Measurements from ENCODE around the gene ZNF836. TPM values are rescaled to one million over a fixed set of nuclear protein-coding genes. Genes with fewer than 3 reads are reported as not detected.

The ZNF836 gene
- total and polyA plus RNA-seq, 5 donors from 2014 or later: 3.0 to 22.4 (median 9.3) TPM

- H3K36me3 Mint-ChIP-seq: peaks cover 50% of the 10 kb centered on the region
- H3K4me3 ChIP-seq (ENCODE audit: low read depth, low read length): no peak overlapping the region
- ATAC-seq (ENCODE audit: low read depth in 2 of 2): no peak
- H3K9me3 Mint-ChIP-seq: peaks cover 0 to 93% (median 62%) of the 10 kb centered on the region in 7 donors
- no peaks in the 10 kb centered on the region for H3K27me3 ChIP-seq (ENCODE audit: control insufficient read depth, insufficient read depth, low read length)
- peaks cover 95 to 97% of the 10 kb centered on the region in 2 experiments for H3K9me3 ChIP-seq (ENCODE audit: control insufficient read depth in 2 of 2, low read length in 2 of 2)
- no peaks in the 10 kb centered on the region for H3K4me1 ChIP-seq (ENCODE audit: control insufficient read depth, insufficient read depth, low read length, poor library complexity, severe bottlenecking)
- no peak for DNase-seq
- no peak overlapping the region for H3K4me3 Mint-ChIP-seq
- H3K4me1 Mint-ChIP-seq: peaks cover 0 to 5% (median 0%) of the 10 kb centered on the region in 4 donors
- no peak overlapping the region for H3K27ac ChIP-seq (ENCODE audit: insufficient read depth, low read length, poor library complexity, severe bottlenecking)
- peaks cover 38% of the 10 kb centered on the region for H3K36me3 ChIP-seq (ENCODE audit: control insufficient read depth, insufficient read depth, low read length)
- H3K27me3 Mint-ChIP-seq: no peaks in the 10 kb centered on the region
- H3K27ac Mint-ChIP-seq: no peak overlapping the region
Observed at GRCh38 chr19:52115526-52116053, 55.8 kb downstream of the ZNF836 start.

GRCh38 chr19:52114691-52115090, 56.7 kb downstream of the ZNF836 start:
- Histone ChIP-seq H3K4me3 (ENCODE audit: low read depth, low read length) (no peak overlapping the region), H3K27me3 (ENCODE audit: control insufficient read depth, insufficient read depth, low read length) (no peaks in the 10 kb centered on the region), H3K9me3 (ENCODE audit: control insufficient read depth in 2 of 2, low read length in 2 of 2) (peaks cover 93 to 97% of the 10 kb centered on the region in 2 experiments), H3K27ac (ENCODE audit: insufficient read depth, low read length, poor library complexity, severe bottlenecking) (no peak overlapping the region), H3K36me3 (ENCODE audit: control insufficient read depth, insufficient read depth, low read length) (peaks cover 29% of the 10 kb centered on the region), H3K4me1 (ENCODE audit: control insufficient read depth, insufficient read depth, low read length, poor library complexity, severe bottlenecking) (no peaks in the 10 kb centered on the region)
- Mint-ChIP-seq H3K4me1 (no peaks in the 10 kb centered on the region), H3K4me3 (no peak overlapping the region), H3K36me3 (peaks cover 41% of the 10 kb centered on the region), H3K9me3 (peaks cover 0 to 93% (median 59%) of the 10 kb centered on the region in 7 donors), H3K27me3 (no peaks in the 10 kb centered on the region), H3K27ac (no peak overlapping the region)
- no peak for DNase-seq
- no peak for ATAC-seq (ENCODE audit: low read depth in 2 of 2)

GRCh38 chr19:52112624-52113023, 58.8 kb downstream of the ZNF836 start:
- H3K36me3 Mint-ChIP-seq: peaks cover 23% of the 10 kb centered on the region
- no peak overlapping the region for H3K4me3 Mint-ChIP-seq
- no peaks in the 10 kb centered on the region for H3K27me3 Mint-ChIP-seq
- H3K4me3 ChIP-seq (ENCODE audit: low read depth, low read length): no peak overlapping the region
- H3K36me3 ChIP-seq (ENCODE audit: control insufficient read depth, insufficient read depth, low read length): peaks cover 12% of the 10 kb centered on the region
- DNase-seq (no peak), ATAC-seq (ENCODE audit: low read depth in 2 of 2) (no peak)
- no peaks in the 10 kb centered on the region for H3K4me1 Mint-ChIP-seq
- H3K9me3 Mint-ChIP-seq: peaks cover 0 to 91% (median 43%) of the 10 kb centered on the region in 7 donors
- no peak overlapping the region for H3K27ac ChIP-seq (ENCODE audit: insufficient read depth, low read length, poor library complexity, severe bottlenecking)
- no peak overlapping the region for H3K27ac Mint-ChIP-seq
- peaks cover 87 to 97% of the 10 kb centered on the region in 2 experiments for H3K9me3 ChIP-seq (ENCODE audit: control insufficient read depth in 2 of 2, low read length in 2 of 2)
- H3K27me3 ChIP-seq (ENCODE audit: control insufficient read depth, insufficient read depth, low read length): no peaks in the 10 kb centered on the region
- no peaks in the 10 kb centered on the region for H3K4me1 ChIP-seq (ENCODE audit: control insufficient read depth, insufficient read depth, low read length, poor library complexity, severe bottlenecking)

GRCh38 chr19:52110780-52111179, 60.6 kb downstream of the ZNF836 start:
- H3K9me3 ChIP-seq (ENCODE audit: control insufficient read depth in 2 of 2, low read length in 2 of 2): peaks cover 80 to 99% of the 10 kb centered on the region in 2 experiments
- Mint-ChIP-seq H3K4me3 (no peak overlapping the region), H3K36me3 (peaks cover 9% of the 10 kb centered on the region), H3K27me3 (no peaks in the 10 kb centered on the region), H3K27ac (no peak overlapping the region), H3K9me3 (peaks cover 0 to 89% (median 35%) of the 10 kb centered on the region in 7 donors), H3K4me1 (no peaks in the 10 kb centered on the region)
- no peaks in the 10 kb centered on the region for H3K27me3 ChIP-seq (ENCODE audit: control insufficient read depth, insufficient read depth, low read length)
- ATAC-seq (ENCODE audit: low read depth in 2 of 2): no peak
- H3K4me1 ChIP-seq (ENCODE audit: control insufficient read depth, insufficient read depth, low read length, poor library complexity, severe bottlenecking): no peaks in the 10 kb centered on the region
- H3K36me3 ChIP-seq (ENCODE audit: control insufficient read depth, insufficient read depth, low read length): no peaks in the 10 kb centered on the region
- H3K27ac ChIP-seq (ENCODE audit: insufficient read depth, low read length, poor library complexity, severe bottlenecking): no peak overlapping the region
- no peak overlapping the region for H3K4me3 ChIP-seq (ENCODE audit: low read depth, low read length)
- DNase-seq: no peak

Other genes with a start within 250 kb of the ZNF836 start
- gene ZNF613, start 244.1 kb downstream of the ZNF836 start, total RNA-seq: 2.4 TPM
- gene ZNF613, start 244.1 kb downstream of the ZNF836 start, polyA plus RNA-seq: 1 to 10 TPM; 3.7 to 5.8 (median 4.7) TPM
- 25.4 TPM for gene ZNF350, start 184.8 kb downstream of the ZNF836 start, total RNA-seq
- 10 to 100 TPM; 15.5 to 25.3 (median 18.8) TPM for gene ZNF350, start 184.8 kb downstream of the ZNF836 start, polyA plus RNA-seq
- gene ZNF615, start 163.4 kb downstream of the ZNF836 start, total RNA-seq: 13.0 TPM
- 10 to 100 TPM in 2 of 4 donors, 1 to 10 TPM in 2; 6.6 to 12.9 (median 10.3) TPM for gene ZNF615, start 163.4 kb downstream of the ZNF836 start, polyA plus RNA-seq
- 5.1 TPM for gene ZNF614, start 143.2 kb downstream of the ZNF836 start, total RNA-seq
- 1 to 10 TPM; 3.3 to 7.2 (median 3.8) TPM for gene ZNF614, start 143.2 kb downstream of the ZNF836 start, polyA plus RNA-seq
- gene ZNF432, start 122.8 kb downstream of the ZNF836 start, total RNA-seq: 16.8 TPM
- 1 to 10 TPM; 2.5 to 6.6 (median 3.5) TPM for gene ZNF432, start 122.8 kb downstream of the ZNF836 start, polyA plus RNA-seq
- gene ZNF841, start 75.9 kb downstream of the ZNF836 start, total RNA-seq: 21.0 TPM
- 1 to 10 TPM; 2.4 to 3.4 (median 2.9) TPM for gene ZNF841, start 75.9 kb downstream of the ZNF836 start, polyA plus RNA-seq
- gene ZNF616, start 31.7 kb downstream of the ZNF836 start, total RNA-seq: 2.8 TPM
- 1 to 10 TPM; 2.4 to 8.2 (median 4.1) TPM for gene ZNF616, start 31.7 kb downstream of the ZNF836 start, polyA plus RNA-seq
- 180 TPM for gene PPP2R1A, start 18.4 kb upstream of the ZNF836 start, total RNA-seq
- gene PPP2R1A, start 18.4 kb upstream of the ZNF836 start, polyA plus RNA-seq: 100 to 1,000 TPM; 170 to 212 (median 180) TPM
- 31.9 TPM for gene ZNF766, start 98.0 kb upstream of the ZNF836 start, total RNA-seq
- 10 to 100 TPM; 39.1 to 62.4 (median 59.8) TPM for gene ZNF766, start 98.0 kb upstream of the ZNF836 start, polyA plus RNA-seq
- 7.0 TPM for gene ZNF480, start 125.5 kb upstream of the ZNF836 start, total RNA-seq
- 10 to 100 TPM; 14.1 to 20.5 (median 16.1) TPM for gene ZNF480, start 125.5 kb upstream of the ZNF836 start, polyA plus RNA-seq
- gene ZNF610, start 164.6 kb upstream of the ZNF836 start, total RNA-seq: 0.67 TPM
- 1 to 10 TPM in 2 of 4 donors, under 1 TPM in 1, not detected in 1; 0.37 to 3.6 (median 3.0) TPM for gene ZNF610, start 164.6 kb upstream of the ZNF836 start, polyA plus RNA-seq
- 17.9 TPM for gene ZNF880, start 198.3 kb upstream of the ZNF836 start, total RNA-seq
- 10 to 100 TPM; 26.4 to 34.3 (median 28.1) TPM for gene ZNF880, start 198.3 kb upstream of the ZNF836 start, polyA plus RNA-seq
- 19.0 TPM for gene ZNF528, start 226.2 kb upstream of the ZNF836 start, total RNA-seq
- gene ZNF528, start 226.2 kb upstream of the ZNF836 start, polyA plus RNA-seq: 1 to 10 TPM; 7.1 to 9.4 (median 8.6) TPM

Measured in CD4-positive, CD25-positive, alpha-beta regulatory T cell (primary cell).